Measurements from ENCODE around the gene MED22.

MED22 gene

GRCh38 chr9:133351526-133351907 is 3.6 kb upstream of the MED22 start:
- TF ChIP-seq SPI1 (IDR thresholded peaks at IDR 0.05; ENCODE audit: low read depth, low read length) (no peak), POU2F2 (IDR thresholded peaks at IDR 0.05; ENCODE audit: low read depth, low read length) (no peak), TAF1 (IDR thresholded peaks at IDR 0.05; ENCODE audit: low read depth, low read length) (no peak), POLR2A (IDR thresholded peaks at IDR 0.05; ENCODE audit: low read depth, low read length) (no peak), PAX5 (IDR thresholded peaks at IDR 0.05; ENCODE audit: insufficient read depth, low read length, severe bottlenecking) (no peak), POLR2AphosphoS5 (IDR thresholded peaks at IDR 0.05; ENCODE audit: low read depth, low read length) (no peak)
- DNase-seq (ENCODE audit: insufficient read length, low spot score) = no peak
- FAIRE-seq = no peak

GRCh38 chr9:133349965-133350616 is 2.2 kb upstream of the MED22 start:
- TF ChIP-seq SPI1 (IDR thresholded peaks at IDR 0.05; ENCODE audit: low read depth, low read length) = no peak
- peak; percentile 39; the same call in 1 of the 2 replicates for TF ChIP-seq POLR2A (IDR thresholded peaks at IDR 0.05; ENCODE audit: low read depth, low read length)
- peak; percentile 48; the same call in 1 of the 2 replicates for TF ChIP-seq POLR2AphosphoS5 (IDR thresholded peaks at IDR 0.05; ENCODE audit: low read depth, low read length)
- FAIRE-seq = no peak
- no peak for DNase-seq (ENCODE audit: insufficient read length, low spot score)

- no peak for FAIRE-seq
- TF ChIP-seq POLR2A (IDR thresholded peaks at IDR 0.05; ENCODE audit: low read depth, low read length) = peak; percentile 52; the same call in 1 of the 2 replicates
- no peak for TF ChIP-seq TAF1 (IDR thresholded peaks at IDR 0.05; ENCODE audit: low read depth, low read length)
- no peak for DNase-seq (ENCODE audit: insufficient read length, low spot score)
These were observed 1.0 kb upstream of the MED22 start for GRCh38 chr9:133348718-133349573.

GRCh38 chr9:133347515-133347984 is 381 bp downstream of the MED22 start:
- FAIRE-seq (no peak), DNase-seq (ENCODE audit: insufficient read length, low spot score) (peak; percentile 71)
- no peak for TF ChIP-seq POLR2A (IDR thresholded peaks at IDR 0.05; ENCODE audit: low read depth, low read length)
- TF ChIP-seq TAF1 (IDR thresholded peaks at IDR 0.05; ENCODE audit: low read depth, low read length) = peak; percentile 42; the same call in 1 of the 2 replicates

GRCh38 chr9:133346021-133346785 is 1.7 kb downstream of the MED22 start:
- TF ChIP-seq PAX5 (IDR thresholded peaks at IDR 0.05; ENCODE audit: insufficient read depth, low read length, severe bottlenecking) = no peak
- no peak for TF ChIP-seq TAF1 (IDR thresholded peaks at IDR 0.05; ENCODE audit: low read depth, low read length)
- no peak for TF ChIP-seq SPI1 (IDR thresholded peaks at IDR 0.05; ENCODE audit: low read depth, low read length)
- no peak for TF ChIP-seq POU2F2 (IDR thresholded peaks at IDR 0.05; ENCODE audit: low read depth, low read length)
- TF ChIP-seq POLR2AphosphoS5 (IDR thresholded peaks at IDR 0.05; ENCODE audit: low read depth, low read length) = no peak
- TF ChIP-seq POLR2A (IDR thresholded peaks at IDR 0.05; ENCODE audit: low read depth, low read length) = no peak
- DNase-seq (ENCODE audit: insufficient read length, low spot score) (no peak), FAIRE-seq (no peak)

- DNase-seq (ENCODE audit: insufficient read length, low spot score) (no peak), FAIRE-seq (no peak)
- TF ChIP-seq POU2F2 (IDR thresholded peaks at IDR 0.05; ENCODE audit: low read depth, low read length) = no peak
- no peak for TF ChIP-seq SPI1 (IDR thresholded peaks at IDR 0.05; ENCODE audit: low read depth, low read length)
These were observed 2.3 kb downstream of the MED22 start for GRCh38 chr9:133345596-133345995.

GRCh38 chr9:133344979-133345378 is 3.0 kb downstream of the MED22 start:
- FAIRE-seq (no peak), DNase-seq (ENCODE audit: insufficient read length, low spot score) (no peak)
- TF ChIP-seq PAX5 (IDR thresholded peaks at IDR 0.05; ENCODE audit: insufficient read depth, low read length, severe bottlenecking) (no peak), POLR2AphosphoS5 (IDR thresholded peaks at IDR 0.05; ENCODE audit: low read depth, low read length) (no peak), TAF1 (IDR thresholded peaks at IDR 0.05; ENCODE audit: low read depth, low read length) (no peak), POLR2A (IDR thresholded peaks at IDR 0.05; ENCODE audit: low read depth, low read length) (no peak), SPI1 (IDR thresholded peaks at IDR 0.05; ENCODE audit: low read depth, low read length) (no peak)

GRCh38 chr9:133344071-133344470 is 3.9 kb downstream of the MED22 start:
- TF ChIP-seq POLR2A (IDR thresholded peaks at IDR 0.05; ENCODE audit: low read depth, low read length) (no peak), POLR2AphosphoS5 (IDR thresholded peaks at IDR 0.05; ENCODE audit: low read depth, low read length) (no peak), TAF1 (IDR thresholded peaks at IDR 0.05; ENCODE audit: low read depth, low read length) (no peak), PAX5 (IDR thresholded peaks at IDR 0.05; ENCODE audit: insufficient read depth, low read length, severe bottlenecking) (no peak), SPI1 (IDR thresholded peaks at IDR 0.05; ENCODE audit: low read depth, low read length) (no peak), POU2F2 (IDR thresholded peaks at IDR 0.05; ENCODE audit: low read depth, low read length) (no peak)
- FAIRE-seq (no peak), DNase-seq (ENCODE audit: insufficient read length, low spot score) (no peak)

- TF ChIP-seq SPI1 (IDR thresholded peaks at IDR 0.05; ENCODE audit: low read depth, low read length) = no peak
- no peak for TF ChIP-seq TAF1 (IDR thresholded peaks at IDR 0.05; ENCODE audit: low read depth, low read length)
- TF ChIP-seq POLR2AphosphoS5 (IDR thresholded peaks at IDR 0.05; ENCODE audit: low read depth, low read length) = no peak
- no peak for TF ChIP-seq POU2F2 (IDR thresholded peaks at IDR 0.05; ENCODE audit: low read depth, low read length)
- TF ChIP-seq POLR2A (IDR thresholded peaks at IDR 0.05; ENCODE audit: low read depth, low read length) = no peak
- no peak for TF ChIP-seq PAX5 (IDR thresholded peaks at IDR 0.05; ENCODE audit: insufficient read depth, low read length, severe bottlenecking)
- DNase-seq (ENCODE audit: insufficient read length, low spot score) (no peak), FAIRE-seq (no peak)
These were observed 5.4 kb downstream of the MED22 start for GRCh38 chr9:133342570-133342969.

Data from GM12891 (cell line).